ENCODE data around the gene ERGIC2. TPM values are rescaled to one million over a fixed set of nuclear protein-coding genes. Genes with fewer than 3 reads are reported as not detected.
A peak's percentile ranks its signal among the peaks of the same experiment; 100 is the strongest.
"Not testable (repeated sequence)": the region's sequence is repeated elsewhere in the genome, so short reads cannot be mapped to it uniquely, and the experiment has no call there.

ERGIC2 gene
- total RNA-seq, 1 donor from 2014 or later, result 74.4 TPM

- no peak overlapping the region for H3K4me3 Mint-ChIP-seq (ENCODE audit: unreplicated experiment)
- DNase-seq (ENCODE audit: low spot score), result no peak
- H3K27me3 Mint-ChIP-seq (ENCODE audit: low read depth), result peaks cover 5% of the 10 kb centered on the region
- H3K36me3 Mint-ChIP-seq (ENCODE audit: low read depth), result no peaks in the 10 kb centered on the region
- H3K9me3 Mint-ChIP-seq (ENCODE audit: low read depth), result no peaks in the 10 kb centered on the region
- no peaks in the 10 kb centered on the region for H3K4me1 Mint-ChIP-seq (ENCODE audit: low read depth)
- H3K27ac Mint-ChIP-seq (ENCODE audit: unreplicated experiment), result no peak overlapping the region
- TF ChIP-seq CTCF (IDR thresholded peaks at IDR 0.05), result no peak
Observed at GRCh38 chr12:29396774-29397173, 15.8 kb upstream of the ERGIC2 start.

- Mint-ChIP-seq H3K27ac (ENCODE audit: unreplicated experiment) (no peak overlapping the region), H3K36me3 (ENCODE audit: low read depth) (no peaks in the 10 kb centered on the region), H3K4me3 (ENCODE audit: unreplicated experiment) (no peak overlapping the region), H3K27me3 (ENCODE audit: low read depth) (peaks cover 2% of the 10 kb centered on the region), H3K4me1 (ENCODE audit: low read depth) (no peaks in the 10 kb centered on the region), H3K9me3 (ENCODE audit: low read depth) (no peaks in the 10 kb centered on the region)
- no peak for TF ChIP-seq CTCF (IDR thresholded peaks at IDR 0.05)
- DNase-seq (ENCODE audit: low spot score), result no peak
Observed at GRCh38 chr12:29395356-29395755, 14.4 kb upstream of the ERGIC2 start.

- not testable (repeated sequence) for H3K9me3 Mint-ChIP-seq (ENCODE audit: low read depth); H3K4me3 Mint-ChIP-seq (ENCODE audit: unreplicated experiment); DNase-seq (ENCODE audit: low spot score); H3K27ac Mint-ChIP-seq (ENCODE audit: unreplicated experiment); H3K27me3 Mint-ChIP-seq (ENCODE audit: low read depth); H3K4me1 Mint-ChIP-seq (ENCODE audit: low read depth); H3K36me3 Mint-ChIP-seq (ENCODE audit: low read depth)
Observed at GRCh38 chr12:29390419-29390818, 9.4 kb upstream of the ERGIC2 start.

- peaks cover 2% of the 10 kb centered on the region for H3K27me3 Mint-ChIP-seq (ENCODE audit: low read depth)
- H3K4me1 Mint-ChIP-seq (ENCODE audit: low read depth), result no peaks in the 10 kb centered on the region
- DNase-seq (ENCODE audit: low spot score), result peak; percentile 68
- H3K27ac Mint-ChIP-seq (ENCODE audit: unreplicated experiment), result no peak overlapping the region
- no peak for TF ChIP-seq CTCF (IDR thresholded peaks at IDR 0.05)
- H3K4me3 Mint-ChIP-seq (ENCODE audit: unreplicated experiment), result no peak overlapping the region
- no peaks in the 10 kb centered on the region for H3K9me3 Mint-ChIP-seq (ENCODE audit: low read depth)
- H3K36me3 Mint-ChIP-seq (ENCODE audit: low read depth), result no peaks in the 10 kb centered on the region
Observed at GRCh38 chr12:29389295-29389919, 8.4 kb upstream of the ERGIC2 start.

- not testable (repeated sequence) for H3K4me1 Mint-ChIP-seq (ENCODE audit: low read depth); H3K36me3 Mint-ChIP-seq (ENCODE audit: low read depth); H3K4me3 Mint-ChIP-seq (ENCODE audit: unreplicated experiment); H3K27me3 Mint-ChIP-seq (ENCODE audit: low read depth); H3K9me3 Mint-ChIP-seq (ENCODE audit: low read depth); H3K27ac Mint-ChIP-seq (ENCODE audit: unreplicated experiment)
- peak; percentile 81 for DNase-seq (ENCODE audit: low spot score)
Observed at GRCh38 chr12:29386084-29386680, 5.2 kb upstream of the ERGIC2 start.

- H3K4me1 Mint-ChIP-seq (ENCODE audit: low read depth), result peaks cover 11% of the 10 kb centered on the region
- H3K27ac Mint-ChIP-seq (ENCODE audit: unreplicated experiment); H3K9me3 Mint-ChIP-seq (ENCODE audit: low read depth); H3K36me3 Mint-ChIP-seq (ENCODE audit: low read depth); DNase-seq (ENCODE audit: low spot score); H3K4me3 Mint-ChIP-seq (ENCODE audit: unreplicated experiment); H3K27me3 Mint-ChIP-seq (ENCODE audit: low read depth): not testable (repeated sequence)
Observed at GRCh38 chr12:29385194-29385593, 4.2 kb upstream of the ERGIC2 start.

- Mint-ChIP-seq H3K36me3 (ENCODE audit: low read depth) (no peaks in the 10 kb centered on the region), H3K4me1 (ENCODE audit: low read depth) (peaks cover 28% of the 10 kb centered on the region), H3K27ac (ENCODE audit: unreplicated experiment) (no peak overlapping the region), H3K27me3 (ENCODE audit: low read depth) (no peaks in the 10 kb centered on the region), H3K9me3 (ENCODE audit: low read depth) (no peaks in the 10 kb centered on the region), H3K4me3 (ENCODE audit: unreplicated experiment) (no peak overlapping the region)
- TF ChIP-seq CTCF (IDR thresholded peaks at IDR 0.05), result no peak
- no peak for DNase-seq (ENCODE audit: low spot score)
Observed at GRCh38 chr12:29382251-29382650, 1.3 kb upstream of the ERGIC2 start.
